Measurements from ENCODE around the gene SCAI.

The SCAI gene

DNA sequence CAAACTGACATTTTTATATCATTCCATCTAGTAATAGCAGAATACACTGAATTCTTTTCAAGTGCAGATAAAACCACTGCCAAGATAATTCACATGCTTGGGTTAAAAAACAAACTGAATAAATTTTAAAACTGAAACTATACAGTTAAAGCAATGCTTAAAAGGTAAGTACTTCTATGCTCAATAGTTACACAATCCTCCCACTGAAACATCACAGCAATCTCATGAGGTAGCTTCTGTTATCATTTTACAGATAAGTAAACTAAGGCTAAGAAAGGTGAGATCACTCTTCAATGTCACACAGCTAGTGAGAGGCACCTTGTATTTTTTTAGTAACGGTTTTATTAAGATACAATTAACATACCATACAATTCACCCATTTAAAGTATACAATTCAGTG, 189.1 kb downstream of the SCAI start:
- Histone ChIP-seq H3K4me3 (no peak overlapping the region), H3K9me3 (no peaks in the 10 kb centered on the region), H3K4me1 (no peaks in the 10 kb centered on the region), H3K27me3 (no peaks in the 10 kb centered on the region), H3K36me3 (peaks cover 0 to 8% (median 0%) of the 10 kb centered on the region in 3 donors), H3K27ac (no peak overlapping the region)
- intact Hi-C loops (cut with DNase I; ENCODE audit: low total_unique reads) = no loop called here
- no peak for DNase-seq
- TF ChIP-seq, protein P1, sequence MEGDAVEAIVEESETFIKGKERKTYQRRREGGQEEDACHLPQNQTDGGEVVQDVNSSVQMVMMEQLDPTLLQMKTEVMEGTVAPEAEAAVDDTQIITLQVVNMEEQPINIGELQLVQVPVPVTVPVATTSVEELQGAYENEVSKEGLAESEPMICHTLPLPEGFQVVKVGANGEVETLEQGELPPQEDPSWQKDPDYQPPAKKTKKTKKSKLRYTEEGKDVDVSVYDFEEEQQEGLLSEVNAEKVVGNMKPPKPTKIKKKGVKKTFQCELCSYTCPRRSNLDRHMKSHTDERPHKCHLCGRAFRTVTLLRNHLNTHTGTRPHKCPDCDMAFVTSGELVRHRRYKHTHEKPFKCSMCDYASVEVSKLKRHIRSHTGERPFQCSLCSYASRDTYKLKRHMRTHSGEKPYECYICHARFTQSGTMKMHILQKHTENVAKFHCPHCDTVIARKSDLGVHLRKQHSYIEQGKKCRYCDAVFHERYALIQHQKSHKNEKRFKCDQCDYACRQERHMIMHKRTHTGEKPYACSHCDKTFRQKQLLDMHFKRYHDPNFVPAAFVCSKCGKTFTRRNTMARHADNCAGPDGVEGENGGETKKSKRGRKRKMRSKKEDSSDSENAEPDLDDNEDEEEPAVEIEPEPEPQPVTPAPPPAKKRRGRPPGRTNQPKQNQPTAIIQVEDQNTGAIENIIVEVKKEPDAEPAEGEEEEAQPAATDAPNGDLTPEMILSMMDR (IDR thresholded peaks at IDR 0.05) = no peak

DNA sequence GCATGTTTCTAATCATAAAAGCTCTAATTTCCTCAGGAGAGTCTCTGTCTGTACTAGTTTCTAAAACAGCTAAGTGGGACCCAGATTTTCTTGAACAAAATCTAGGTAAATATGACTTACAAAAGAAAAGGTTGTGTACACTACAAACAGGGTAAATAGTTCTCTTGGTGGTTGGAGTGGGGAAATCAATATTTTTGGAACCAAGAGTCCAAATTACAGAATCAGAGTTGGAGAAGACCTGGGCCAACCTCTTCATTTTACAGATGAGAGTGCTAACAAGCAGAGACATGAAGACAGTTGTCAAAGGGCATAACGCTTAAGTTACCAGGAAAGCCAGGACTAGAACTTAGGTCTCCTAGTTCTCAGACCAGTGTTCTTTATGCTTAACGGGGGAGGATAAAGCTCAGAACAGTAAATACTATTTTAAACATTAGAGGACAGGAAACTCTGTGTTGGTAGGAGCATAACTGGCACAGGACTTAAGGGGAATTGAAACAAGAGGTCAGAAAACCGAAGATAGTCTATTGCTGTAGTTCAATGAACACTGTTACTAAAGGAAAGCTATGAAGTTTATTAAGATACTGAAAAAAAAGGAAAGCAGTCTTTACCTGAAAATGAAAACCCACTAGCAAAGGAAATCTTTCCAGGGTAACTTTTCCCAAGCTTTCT, 193.1 kb downstream of the SCAI start:
- Histone ChIP-seq H3K36me3 (peaks cover 0 to 8% (median 0%) of the 10 kb centered on the region in 3 donors), H3K9me3 (no peaks in the 10 kb centered on the region), H3K4me1 (no peaks in the 10 kb centered on the region), H3K27me3 (no peaks in the 10 kb centered on the region), H3K4me3 (no peak overlapping the region), H3K27ac (no peak overlapping the region)
- intact Hi-C loops (cut with DNase I; ENCODE audit: low total_unique reads) = no loop called here
- DNase-seq = no peak
- TF ChIP-seq, protein P1 (IDR thresholded peaks at IDR 0.05) = no peak

GRCh38 chr9:124949387-124949786, 193.9 kb downstream of the SCAI start:
- intact Hi-C loops (cut with DNase I; ENCODE audit: low total_unique reads) = no loop called here

GRCh38 chr9:124947727-124948391, 195.5 kb downstream of the SCAI start:
- Histone ChIP-seq H3K36me3 (peaks cover 0 to 4% (median 0%) of the 10 kb centered on the region in 3 donors), H3K9me3 (no peaks in the 10 kb centered on the region), H3K4me1 (no peaks in the 10 kb centered on the region), H3K4me3 (no peak overlapping the region), H3K27ac (no peak overlapping the region), H3K27me3 (no peaks in the 10 kb centered on the region)
- no peak for DNase-seq
- TF ChIP-seq, protein P1 (IDR thresholded peaks at IDR 0.05) = no peak
- intact Hi-C loops (cut with DNase I; ENCODE audit: low total_unique reads) = no loop called here

More at GRCh38 chr9:124949387-124949786, 193.9 kb downstream of the SCAI start:
- DNase-seq = no peak
- Histone ChIP-seq H3K27me3 (no peaks in the 10 kb centered on the region), H3K4me3 (no peak overlapping the region), H3K27ac (no peak overlapping the region), H3K36me3 (peaks cover 0 to 8% (median 0%) of the 10 kb centered on the region in 3 donors), H3K4me1 (no peaks in the 10 kb centered on the region), H3K9me3 (no peaks in the 10 kb centered on the region)
- TF ChIP-seq, protein P1 (IDR thresholded peaks at IDR 0.05) = no peak

DNA sequence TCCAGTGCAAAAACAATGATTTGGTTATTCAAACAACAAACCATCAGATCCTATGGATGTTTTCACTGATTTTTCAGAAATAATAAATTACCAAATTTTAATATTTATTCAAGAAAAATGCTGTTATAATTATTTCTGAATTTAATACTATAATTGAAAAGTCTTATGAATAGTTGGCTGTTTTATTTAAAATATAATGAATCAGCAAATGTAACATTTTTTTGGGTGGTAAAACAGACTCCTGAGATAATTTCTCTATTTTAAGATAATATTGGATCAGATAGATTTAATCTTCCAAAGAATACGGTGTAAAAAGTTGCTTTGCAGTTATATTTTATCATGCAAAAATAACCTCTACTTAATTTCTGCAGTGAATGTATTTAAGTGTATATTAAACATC, 197.2 kb downstream of the SCAI start:
- TF ChIP-seq, protein P1 (IDR thresholded peaks at IDR 0.05) = no peak
- no peaks in the 10 kb centered on the region for H3K9me3 ChIP-seq
- H3K27ac ChIP-seq = no peak overlapping the region
- no peak overlapping the region for H3K4me3 ChIP-seq
- H3K27me3 ChIP-seq = no peaks in the 10 kb centered on the region
- intact Hi-C loops (cut with DNase I; ENCODE audit: low total_unique reads) = no loop called here
- H3K36me3 ChIP-seq = no peaks in the 10 kb centered on the region
- peaks cover 0 to 10% (median 6%) of the 10 kb centered on the region in 4 donors for H3K4me1 ChIP-seq
- DNase-seq = no peak
